AG04450 (cell line): ENCODE results near the gene BMPR1A. TPM values are rescaled to one million over a fixed set of nuclear protein-coding genes. Genes with fewer than 3 reads are reported as not detected.

Source experiments
- CTCF ChIA-PET: fragments of 300-600, 350-600 bp; formaldehyde crosslinking; extraction: SDS; loops from one replicate; lab custom pipeline; 2022; ENCODE audit warnings: antibody characterized with exemption, inconsistent platforms; lab: Charles Lee
- POLR2A ChIA-PET: fragments of 350-600 bp; formaldehyde crosslinking; extraction: SDS; loops from one replicate; lab custom pipeline; 2021; ENCODE audit warnings: antibody characterized with exemption, inconsistent platforms; lab: Yijun Ruan, JAX
- DNase-seq: peaks from one replicate; pipeline ENCODE4 v3.0.0-alpha.2; 2011; ENCODE audit warnings: low read depth, low spot score
- H3K27ac ChIP-seq: one replicate; pipeline ENCODE4 v1.5.1; 2012; ENCODE audit warnings: low read depth, low read length, control low read depth
- H3K27me3 ChIP-seq: one replicate; pipeline ENCODE4 v1.6.0; 2012; ENCODE audit warnings: low read length; ENCODE audit not compliant: control insufficient read depth, insufficient read depth
- H3K4me3 ChIP-seq: 2 replicates; pipeline ENCODE4 v1.5.1; 2011; ENCODE audit warnings: mild to moderate bottlenecking, low read depth, low read length, control low read depth
- H3K9me3 ChIP-seq: 2 replicates; pipeline ENCODE4 v1.5.1; 2012; ENCODE audit warnings: low read length; ENCODE audit not compliant: control insufficient read depth, insufficient read depth
- CTCF ChIP-seq: IDR thresholded peaks from 2 replicates; pipeline ENCODE4 v1.5.1; 2011; ENCODE audit warnings: low read depth, low read length, control low read depth, inconsistent platforms
- polyA plus RNA-seq: library from polyadenylated mRNA; depleted of rRNA; stranded (reverse); fragments of >200 nt; gene quantifications from 2 replicates; pipeline ENCODE4 v1.2.3, GENCODE V29; 2011

BMPR1A gene
- polyA plus RNA-seq, 1 experiment = 41.9 TPM

- Histone ChIP-seq H3K27me3 (no peaks in the 10 kb centered on the region), H3K27ac (no peak overlapping the region), H3K9me3 (no peaks in the 10 kb centered on the region; the same call in 1 of the 2 replicates), H3K4me3 (no peak overlapping the region)
- ChIA-PET POLR2A (no interaction called here), CTCF (interaction anchor here (1.2 to 2.9 kb wide), 6 partner anchors 11 to 279 kb away, joined by 3 to 15 read pairs (median 4); partner anchors contain the start of gene MMRN2)
- no peak for TF ChIP-seq CTCF
- DNase-seq = no peak
Measured at GRCh38 chr10:86967481-86967941, 211.1 kb downstream of the BMPR1A start.

GRCh38 chr10:86968271-86968993, 212.0 kb downstream of the BMPR1A start, which contains the start of gene ADIRF:
ADIRF (plus strand) TSS chr10:86968482; CDS start chr10:86968545, 63 bp downstream.
- no peak for DNase-seq
- peak within 1 kb of the TSS; percentile 47 for H3K4me3 ChIP-seq
- CTCF ChIA-PET = interaction anchor here (0.7 to 2.9 kb wide), 7 partner anchors 9 to 280 kb away, joined by 3 to 15 read pairs (median 4); partner anchors contain the start of gene SNCG

DNA sequence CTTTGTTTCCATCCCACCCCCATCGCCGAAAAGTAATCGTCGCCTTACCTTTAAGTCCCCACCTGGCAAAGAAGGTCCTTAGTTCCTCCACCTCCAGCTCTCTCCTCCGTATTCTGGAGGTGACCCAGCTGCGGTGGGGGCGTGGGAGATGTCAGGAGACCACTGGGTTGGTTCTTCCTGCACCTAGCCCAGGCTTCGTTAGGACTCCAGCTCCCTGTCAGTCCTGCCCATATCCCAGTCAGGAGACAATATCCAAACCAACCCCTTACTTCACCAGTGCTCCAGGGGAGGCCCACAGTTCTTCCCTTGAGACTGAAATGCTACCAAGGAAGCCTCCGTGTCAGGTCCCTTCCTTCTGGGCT, 212.6 kb downstream of the BMPR1A start:
- Histone ChIP-seq H3K4me3 (peak overlapping the region; percentile 47; the same call in 1 of the 2 replicates), H3K27me3 (no peaks in the 10 kb centered on the region), H3K9me3 (no peaks in the 10 kb centered on the region; the same call in 1 of the 2 replicates), H3K27ac (no peak overlapping the region)
- TF ChIP-seq CTCF = no peak
- DNase-seq = no peak
- CTCF ChIA-PET = interaction anchor here (1.3 to 1.6 kb wide), 3 partner anchors 10 to 281 kb away, joined by 3 to 4 read pairs (median 4); partner anchors contain the start of gene SNCG
- POLR2A ChIA-PET = interaction anchor here (0.8 kb wide), 1 partner anchor 127 kb away, joined by 3 read pairs; no protein-coding TSS in a partner anchor

More at GRCh38 chr10:86968271-86968993, 212.0 kb downstream of the BMPR1A start, which contains the start of gene ADIRF:
- no peak within 1 kb of the TSS for H3K27ac ChIP-seq
- TF ChIP-seq CTCF = no peak
- POLR2A ChIA-PET = no interaction called here
- H3K9me3 ChIP-seq = no peaks in the 10 kb centered on the region; the same call in 1 of the 2 replicates
- no peaks in the 10 kb centered on the region for H3K27me3 ChIP-seq

GRCh38 chr10:86969421-86970041, 213.1 kb downstream of the BMPR1A start:
- ChIA-PET CTCF (interaction anchor here (0.6 to 1.6 kb wide), 6 partner anchors 11 to 570 kb away, joined by 3 to 11 read pairs (median 4); partner anchors contain the start of gene SNCG), POLR2A (interaction anchor here (0.8 to 1.3 kb wide), 4 partner anchors 9 to 282 kb away, joined by 3 to 5 read pairs (median 3); partner anchors contain the start of gene GLUD1)
- no peak for DNase-seq
- H3K27me3 ChIP-seq = no peaks in the 10 kb centered on the region
- peak overlapping the region; percentile 97 for H3K27ac ChIP-seq
- peak overlapping the region; percentile 70; the same call in 1 of the 2 replicates for H3K4me3 ChIP-seq
- TF ChIP-seq CTCF = no peak
- no peaks in the 10 kb centered on the region; the same call in 1 of the 2 replicates for H3K9me3 ChIP-seq
